ENCODE measurements around the gene NIPAL3.

The NIPAL3 gene

GRCh38 chr1:24382165-24382577, 33.4 kb upstream of the NIPAL3 start:
- H3K27ac ChIP-seq (ENCODE audit: low read length), result no peak overlapping the region

DNA sequence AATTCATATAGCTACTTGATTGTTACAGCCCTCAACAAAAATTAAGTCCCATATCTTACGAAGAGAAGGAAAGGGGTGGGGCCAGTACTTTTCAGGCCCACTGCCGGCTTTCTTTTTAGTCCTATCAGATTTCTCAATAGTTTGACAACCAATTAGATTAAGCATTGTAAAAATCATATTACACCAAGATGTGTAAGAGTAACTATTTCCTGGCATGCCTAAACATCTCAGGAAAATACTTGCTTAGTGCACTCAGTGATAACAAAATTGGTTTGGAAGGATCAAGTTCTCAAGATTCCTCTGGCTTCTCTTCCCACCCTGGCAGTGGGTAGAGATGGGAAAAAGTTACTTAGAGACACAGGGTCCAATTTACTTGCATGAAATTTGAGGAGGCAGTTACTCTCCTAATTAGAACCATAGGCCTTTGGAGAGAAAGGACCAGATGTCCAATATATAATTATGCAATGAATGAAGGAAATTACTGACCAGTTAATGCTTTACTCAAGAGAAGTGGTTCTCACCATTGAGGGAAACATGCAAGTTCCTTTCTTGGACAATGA, 32.1 kb upstream of the NIPAL3 start:
- Histone ChIP-seq H3K9ac (ENCODE audit: low read length in 2 of 2) (no peak overlapping the region), H3K9me3 (ENCODE audit: control insufficient read depth in 2 of 2, low read length in 2 of 2) (no peaks in the 10 kb centered on the region), H3K27ac (ENCODE audit: low read length) (no peak overlapping the region), H3K36me3 (ENCODE audit: control insufficient read depth in 2 of 2, insufficient read depth in 2 of 2, low read length in 2 of 2) (peaks cover 12 to 23% of the 10 kb centered on the region in 2 donors), H3K4me1 (ENCODE audit: control insufficient read depth, insufficient read depth, low read length) (no peaks in the 10 kb centered on the region), H3K4me3 (ENCODE audit: low read length in 2 of 2) (no peak overlapping the region), H3K27me3 (ENCODE audit: control insufficient read depth in 1 of 2, insufficient read depth in 2 of 2, low read length in 2 of 2) (no peaks in the 10 kb centered on the region)

More at GRCh38 chr1:24382165-24382577, 33.4 kb upstream of the NIPAL3 start:
- H3K4me1 ChIP-seq (ENCODE audit: control insufficient read depth, insufficient read depth, low read length), result no peaks in the 10 kb centered on the region
- no peaks in the 10 kb centered on the region for H3K27me3 ChIP-seq (ENCODE audit: control insufficient read depth in 1 of 2, insufficient read depth in 2 of 2, low read length in 2 of 2)
- H3K4me3 ChIP-seq (ENCODE audit: low read length in 2 of 2), result no peak overlapping the region
- H3K36me3 ChIP-seq (ENCODE audit: control insufficient read depth in 2 of 2, insufficient read depth in 2 of 2, low read length in 2 of 2), result peaks cover 12 to 18% of the 10 kb centered on the region in 2 donors
- no peaks in the 10 kb centered on the region for H3K9me3 ChIP-seq (ENCODE audit: control insufficient read depth in 2 of 2, low read length in 2 of 2)
- no peak overlapping the region for H3K9ac ChIP-seq (ENCODE audit: low read length in 2 of 2)

- no peak overlapping the region for H3K9ac ChIP-seq (ENCODE audit: low read length in 2 of 2)
- no peak overlapping the region for H3K4me3 ChIP-seq (ENCODE audit: low read length in 2 of 2)
- no peak overlapping the region for H3K27ac ChIP-seq (ENCODE audit: low read length)
- H3K4me1 ChIP-seq (ENCODE audit: control insufficient read depth, insufficient read depth, low read length), result no peaks in the 10 kb centered on the region
- H3K36me3 ChIP-seq (ENCODE audit: control insufficient read depth in 2 of 2, insufficient read depth in 2 of 2, low read length in 2 of 2), result peaks cover 9 to 17% of the 10 kb centered on the region in 2 donors
- H3K9me3 ChIP-seq (ENCODE audit: control insufficient read depth in 2 of 2, low read length in 2 of 2), result no peaks in the 10 kb centered on the region
- H3K27me3 ChIP-seq (ENCODE audit: control insufficient read depth in 1 of 2, insufficient read depth in 2 of 2, low read length in 2 of 2), result no peaks in the 10 kb centered on the region
Measured at GRCh38 chr1:24384251-24385090, 31.1 kb upstream of the NIPAL3 start.

DNA sequence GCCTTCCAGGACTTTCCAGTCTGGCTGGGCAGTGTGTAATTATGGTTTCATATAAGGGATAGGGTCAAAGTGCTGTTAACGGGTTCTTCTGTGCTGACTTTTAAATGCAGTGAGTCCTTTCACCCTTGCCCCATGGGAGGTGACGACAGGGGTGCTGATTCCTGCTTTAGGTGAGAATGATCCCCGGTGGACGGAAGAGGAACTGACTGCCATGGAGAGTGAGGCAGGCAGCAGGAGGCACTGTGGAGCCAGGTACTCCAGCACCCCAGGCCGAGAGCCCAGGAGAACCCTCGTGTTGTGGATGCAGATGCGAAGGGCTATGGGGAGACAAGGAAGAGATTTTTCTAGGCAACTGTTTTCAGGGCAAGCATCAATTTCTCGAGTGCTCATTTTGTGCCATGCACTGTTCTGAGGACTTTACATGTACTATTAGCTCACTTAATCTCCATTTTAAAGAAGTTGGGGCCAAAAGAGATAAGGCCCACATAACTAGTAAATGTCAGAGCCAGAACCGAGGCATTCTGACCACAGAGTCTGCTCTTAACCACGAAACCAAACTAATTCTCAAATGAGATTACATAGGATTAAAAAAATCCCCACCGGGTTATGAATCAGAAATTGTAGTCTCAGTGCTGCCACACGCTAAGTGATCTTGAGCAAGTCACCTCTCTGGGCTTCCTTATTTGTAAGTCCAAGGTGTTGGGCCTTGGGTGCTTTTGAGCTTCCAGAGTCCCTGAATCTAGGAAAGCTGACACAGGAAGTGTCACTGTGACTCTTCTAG, 30.3 kb upstream of the NIPAL3 start:
- Histone ChIP-seq H3K9ac (ENCODE audit: low read length in 2 of 2) (no peak overlapping the region), H3K4me1 (ENCODE audit: control insufficient read depth, insufficient read depth, low read length) (no peaks in the 10 kb centered on the region), H3K36me3 (ENCODE audit: control insufficient read depth in 2 of 2, insufficient read depth in 2 of 2, low read length in 2 of 2) (peaks cover 9 to 17% of the 10 kb centered on the region in 2 donors), H3K9me3 (ENCODE audit: control insufficient read depth in 2 of 2, low read length in 2 of 2) (no peaks in the 10 kb centered on the region), H3K27ac (ENCODE audit: low read length) (no peak overlapping the region), H3K27me3 (ENCODE audit: control insufficient read depth in 1 of 2, insufficient read depth in 2 of 2, low read length in 2 of 2) (no peaks in the 10 kb centered on the region), H3K4me3 (ENCODE audit: low read length in 2 of 2) (no peak overlapping the region)

- Histone ChIP-seq H3K9ac (ENCODE audit: low read length in 2 of 2) (no peak overlapping the region), H3K9me3 (ENCODE audit: control insufficient read depth in 2 of 2, low read length in 2 of 2) (no peaks in the 10 kb centered on the region), H3K27ac (ENCODE audit: low read length) (no peak overlapping the region), H3K4me1 (ENCODE audit: control insufficient read depth, insufficient read depth, low read length) (no peaks in the 10 kb centered on the region), H3K36me3 (ENCODE audit: control insufficient read depth in 2 of 2, insufficient read depth in 2 of 2, low read length in 2 of 2) (peaks cover 9 to 14% of the 10 kb centered on the region in 2 donors), H3K4me3 (ENCODE audit: low read length in 2 of 2) (no peak overlapping the region), H3K27me3 (ENCODE audit: control insufficient read depth in 1 of 2, insufficient read depth in 2 of 2, low read length in 2 of 2) (no peaks in the 10 kb centered on the region)
Measured at GRCh38 chr1:24386241-24386640, 29.4 kb upstream of the NIPAL3 start.

DNA sequence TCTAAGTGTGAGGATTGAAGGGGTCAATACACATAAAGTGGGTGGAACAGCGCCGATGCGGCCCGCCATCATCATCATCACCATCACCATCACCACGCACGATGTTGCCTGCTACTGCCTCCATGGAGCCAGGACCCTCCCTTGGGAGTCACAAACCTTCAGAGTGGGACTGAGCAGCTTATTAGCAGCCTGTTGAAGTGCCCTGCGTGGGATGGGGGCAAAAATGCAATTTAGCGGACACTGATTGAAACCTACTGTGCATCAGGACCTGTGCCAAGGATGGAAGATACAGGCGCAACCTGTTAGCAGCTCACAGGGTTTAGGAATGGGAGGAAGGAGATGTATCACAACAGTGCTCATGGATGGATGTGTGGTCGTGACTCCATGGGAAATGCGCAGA, 28.7 kb upstream of the NIPAL3 start:
- H3K9ac ChIP-seq (ENCODE audit: low read length in 2 of 2), result no peak overlapping the region
- peaks cover 5 to 14% of the 10 kb centered on the region in 2 donors for H3K36me3 ChIP-seq (ENCODE audit: control insufficient read depth in 2 of 2, insufficient read depth in 2 of 2, low read length in 2 of 2)
- no peaks in the 10 kb centered on the region for H3K27me3 ChIP-seq (ENCODE audit: control insufficient read depth in 1 of 2, insufficient read depth in 2 of 2, low read length in 2 of 2)
- H3K9me3 ChIP-seq (ENCODE audit: control insufficient read depth in 2 of 2, low read length in 2 of 2), result no peaks in the 10 kb centered on the region
- peaks cover 3% of the 10 kb centered on the region for H3K4me1 ChIP-seq (ENCODE audit: control insufficient read depth, insufficient read depth, low read length)
- no peak overlapping the region for H3K4me3 ChIP-seq (ENCODE audit: low read length in 2 of 2)
- no peak overlapping the region for H3K27ac ChIP-seq (ENCODE audit: low read length)

- Histone ChIP-seq H3K4me1 (ENCODE audit: control insufficient read depth, insufficient read depth, low read length) (peaks cover 9% of the 10 kb centered on the region), H3K9ac (ENCODE audit: low read length in 2 of 2) (no peak overlapping the region), H3K9me3 (ENCODE audit: control insufficient read depth in 2 of 2, low read length in 2 of 2) (no peaks in the 10 kb centered on the region), H3K4me3 (ENCODE audit: low read length in 2 of 2) (no peak overlapping the region), H3K27me3 (ENCODE audit: control insufficient read depth in 1 of 2, insufficient read depth in 2 of 2, low read length in 2 of 2) (no peaks in the 10 kb centered on the region), H3K27ac (ENCODE audit: low read length) (no peak overlapping the region), H3K36me3 (ENCODE audit: control insufficient read depth in 2 of 2, insufficient read depth in 2 of 2, low read length in 2 of 2) (peaks cover 0 to 12% of the 10 kb centered on the region in 2 donors)
Measured at GRCh38 chr1:24387636-24388175, 27.9 kb upstream of the NIPAL3 start.

DNA sequence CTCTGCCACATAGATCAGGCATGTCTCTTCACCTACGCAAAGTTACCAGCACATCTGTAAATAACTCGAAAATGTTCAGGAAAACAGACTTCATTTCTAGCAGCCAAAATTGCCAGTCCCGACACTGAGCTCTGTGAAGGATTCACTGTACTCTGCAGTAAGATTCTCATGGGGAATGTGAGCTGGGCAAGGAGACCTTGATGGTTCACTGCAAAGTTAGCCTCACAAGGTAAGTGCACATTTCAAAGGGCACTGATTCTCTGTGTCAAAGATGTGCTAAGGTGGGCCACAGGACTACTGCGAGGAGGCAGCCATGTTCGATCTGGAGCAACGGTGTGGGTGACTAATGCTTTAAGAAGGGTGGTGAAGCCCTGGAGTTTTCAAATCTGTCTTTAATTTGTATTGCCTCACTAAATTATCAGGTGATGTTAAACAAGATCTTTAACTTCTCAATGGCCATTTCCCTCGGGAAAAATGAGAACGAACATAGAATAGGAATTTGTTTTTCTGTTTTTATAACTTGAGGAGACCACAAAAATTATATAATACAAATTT, 27.2 kb upstream of the NIPAL3 start:
- Histone ChIP-seq H3K27ac (ENCODE audit: low read length) (no peak overlapping the region), H3K9me3 (ENCODE audit: control insufficient read depth in 2 of 2, low read length in 2 of 2) (no peaks in the 10 kb centered on the region), H3K9ac (ENCODE audit: low read length in 2 of 2) (no peak overlapping the region), H3K4me3 (ENCODE audit: low read length in 2 of 2) (no peak overlapping the region), H3K4me1 (ENCODE audit: control insufficient read depth, insufficient read depth, low read length) (peaks cover 9% of the 10 kb centered on the region), H3K36me3 (ENCODE audit: control insufficient read depth in 2 of 2, insufficient read depth in 2 of 2, low read length in 2 of 2) (peaks cover 0 to 12% of the 10 kb centered on the region in 2 donors), H3K27me3 (ENCODE audit: control insufficient read depth in 1 of 2, insufficient read depth in 2 of 2, low read length in 2 of 2) (no peaks in the 10 kb centered on the region)

DNA sequence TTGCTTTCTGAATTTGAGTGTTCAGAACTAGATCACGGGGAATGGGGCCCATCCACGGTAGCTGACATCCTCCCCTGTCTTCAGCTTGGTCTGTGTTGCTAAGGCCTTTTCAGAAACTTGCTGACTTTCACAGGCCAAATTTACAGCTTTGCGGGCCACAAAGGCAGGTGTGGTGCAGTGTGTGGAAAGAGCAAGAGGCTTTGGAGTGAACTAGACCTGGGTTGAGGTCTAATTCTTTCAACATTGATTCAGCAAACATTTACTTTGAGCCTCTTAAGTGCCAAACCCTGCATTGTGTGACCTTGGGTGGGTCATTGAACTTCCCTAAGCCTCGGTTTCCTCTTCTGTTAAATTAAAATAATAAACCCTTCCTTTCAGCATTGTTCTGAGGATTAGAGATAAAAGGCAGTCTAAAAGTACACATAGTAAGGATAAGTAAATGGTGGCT, 26.3 kb upstream of the NIPAL3 start:
- peaks cover 0 to 8% of the 10 kb centered on the region in 2 donors for H3K36me3 ChIP-seq (ENCODE audit: control insufficient read depth in 2 of 2, insufficient read depth in 2 of 2, low read length in 2 of 2)
- H3K27ac ChIP-seq (ENCODE audit: low read length), result no peak overlapping the region
- peaks cover 9% of the 10 kb centered on the region for H3K4me1 ChIP-seq (ENCODE audit: control insufficient read depth, insufficient read depth, low read length)
- H3K27me3 ChIP-seq (ENCODE audit: control insufficient read depth in 1 of 2, insufficient read depth in 2 of 2, low read length in 2 of 2), result no peaks in the 10 kb centered on the region
- no peaks in the 10 kb centered on the region for H3K9me3 ChIP-seq (ENCODE audit: control insufficient read depth in 2 of 2, low read length in 2 of 2)
- no peak overlapping the region for H3K9ac ChIP-seq (ENCODE audit: low read length in 2 of 2)
- no peak overlapping the region for H3K4me3 ChIP-seq (ENCODE audit: low read length in 2 of 2)

All from stomach smooth muscle (tissue), 2 donors.